Measurements from ENCODE around the gene SKOR2. TPM values are rescaled to one million over a fixed set of nuclear protein-coding genes. Genes with fewer than 3 reads are reported as not detected.

The SKOR2 gene
- total and polyA plus RNA-seq, 9 of the 15 experiments (the other 6 are each of a cell fraction or from before 2014, with no cell fraction given) = not detected

- TF ChIP-seq, protein P1, sequence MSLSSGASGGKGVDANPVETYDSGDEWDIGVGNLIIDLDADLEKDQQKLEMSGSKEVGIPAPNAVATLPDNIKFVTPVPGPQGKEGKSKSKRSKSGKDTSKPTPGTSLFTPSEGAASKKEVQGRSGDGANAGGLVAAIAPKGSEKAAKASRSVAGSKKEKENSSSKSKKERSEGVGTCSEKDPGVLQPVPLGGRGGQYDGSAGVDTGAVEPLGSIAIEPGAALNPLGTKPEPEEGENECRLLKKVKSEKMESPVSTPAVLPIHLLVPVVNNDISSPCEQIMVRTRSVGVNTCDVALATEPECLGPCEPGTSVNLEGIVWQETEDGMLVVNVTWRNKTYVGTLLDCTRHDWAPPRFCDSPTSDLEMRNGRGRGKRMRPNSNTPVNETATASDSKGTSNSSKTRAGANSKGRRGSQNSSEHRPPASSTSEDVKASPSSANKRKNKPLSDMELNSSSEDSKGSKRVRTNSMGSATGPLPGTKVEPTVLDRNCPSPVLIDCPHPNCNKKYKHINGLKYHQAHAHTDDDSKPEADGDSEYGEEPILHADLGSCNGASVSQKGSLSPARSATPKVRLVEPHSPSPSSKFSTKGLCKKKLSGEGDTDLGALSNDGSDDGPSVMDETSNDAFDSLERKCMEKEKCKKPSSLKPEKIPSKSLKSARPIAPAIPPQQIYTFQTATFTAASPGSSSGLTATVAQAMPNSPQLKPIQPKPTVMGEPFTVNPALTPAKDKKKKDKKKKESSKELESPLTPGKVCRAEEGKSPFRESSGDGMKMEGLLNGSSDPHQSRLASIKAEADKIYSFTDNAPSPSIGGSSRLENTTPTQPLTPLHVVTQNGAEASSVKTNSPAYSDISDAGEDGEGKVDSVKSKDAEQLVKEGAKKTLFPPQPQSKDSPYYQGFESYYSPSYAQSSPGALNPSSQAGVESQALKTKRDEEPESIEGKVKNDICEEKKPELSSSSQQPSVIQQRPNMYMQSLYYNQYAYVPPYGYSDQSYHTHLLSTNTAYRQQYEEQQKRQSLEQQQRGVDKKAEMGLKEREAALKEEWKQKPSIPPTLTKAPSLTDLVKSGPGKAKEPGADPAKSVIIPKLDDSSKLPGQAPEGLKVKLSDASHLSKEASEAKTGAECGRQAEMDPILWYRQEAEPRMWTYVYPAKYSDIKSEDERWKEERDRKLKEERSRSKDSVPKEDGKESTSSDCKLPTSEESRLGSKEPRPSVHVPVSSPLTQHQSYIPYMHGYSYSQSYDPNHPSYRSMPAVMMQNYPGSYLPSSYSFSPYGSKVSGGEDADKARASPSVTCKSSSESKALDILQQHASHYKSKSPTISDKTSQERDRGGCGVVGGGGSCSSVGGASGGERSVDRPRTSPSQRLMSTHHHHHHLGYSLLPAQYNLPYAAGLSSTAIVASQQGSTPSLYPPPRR (CRISPR knock-in tag; IDR thresholded peaks at IDR 0.05; ENCODE audit: borderline replicate concordance) = no peak
- TF ChIP-seq, protein P2, sequence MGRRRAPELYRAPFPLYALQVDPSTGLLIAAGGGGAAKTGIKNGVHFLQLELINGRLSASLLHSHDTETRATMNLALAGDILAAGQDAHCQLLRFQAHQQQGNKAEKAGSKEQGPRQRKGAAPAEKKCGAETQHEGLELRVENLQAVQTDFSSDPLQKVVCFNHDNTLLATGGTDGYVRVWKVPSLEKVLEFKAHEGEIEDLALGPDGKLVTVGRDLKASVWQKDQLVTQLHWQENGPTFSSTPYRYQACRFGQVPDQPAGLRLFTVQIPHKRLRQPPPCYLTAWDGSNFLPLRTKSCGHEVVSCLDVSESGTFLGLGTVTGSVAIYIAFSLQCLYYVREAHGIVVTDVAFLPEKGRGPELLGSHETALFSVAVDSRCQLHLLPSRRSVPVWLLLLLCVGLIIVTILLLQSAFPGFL (CRISPR knock-in tag; IDR thresholded peaks at IDR 0.05) = no peak
- TF ChIP-seq ZNF282 (CRISPR knock-in tag; IDR thresholded peaks at IDR 0.05) = no peak
- no peak for TF ChIP-seq CHAMP1 (IDR thresholded peaks at IDR 0.05)
- TF ChIP-seq JUNB (CRISPR knock-in tag; conservative IDR thresholded peaks at IDR 0.05) = no peak
- TF ChIP-seq DEAF1 (CRISPR knock-in tag; IDR thresholded peaks at IDR 0.05) = no peak
- peak; percentile 82; the same call in 1 of the 2 replicates for TF ChIP-seq PHF8 (IDR thresholded peaks at IDR 0.05; ENCODE audit: borderline replicate concordance, low read length)
- no peak for TF ChIP-seq SREBF1 (IDR thresholded peaks at IDR 0.05; ENCODE audit: borderline replicate concordance, low read depth, low read length)
- no peak for TF ChIP-seq GTF2A2 (tag; IDR thresholded peaks at IDR 0.05)
- TF ChIP-seq RUNX1 (IDR thresholded peaks at IDR 0.05; ENCODE audit: low read depth) = no peak
- 0 out of 2 replicates have a peak, but pooled peaks have one; percentile 33 for TF ChIP-seq NBN (IDR thresholded peaks at IDR 0.05; ENCODE audit: low read depth)
- no peak for TF ChIP-seq ETV1 (tag; conservative IDR thresholded peaks at IDR 0.05; ENCODE audit: low read depth)
- TF ChIP-seq TBP (optimal IDR thresholded peaks at IDR 0.05; ENCODE audit: low read depth, low read length) = no peak
- no peak for TF ChIP-seq HMG20A (CRISPR knock-in tag; conservative IDR thresholded peaks at IDR 0.05)
- peak; percentile 52 for TF ChIP-seq NEUROD1 (IDR thresholded peaks at IDR 0.05; ENCODE audit: borderline replicate concordance, low read depth, low read length, partially characterized antibody)
- peak; percentile 81 for TF ChIP-seq CXXC5 (CRISPR knock-in tag; IDR thresholded peaks at IDR 0.05)
- TF ChIP-seq MEIS2 (IDR thresholded peaks at IDR 0.05; ENCODE audit: partially characterized antibody) = no peak
- no peak for TF ChIP-seq SAFB2 (IDR thresholded peaks at IDR 0.05; ENCODE audit: borderline replicate concordance, low read depth, low read length, severe bottlenecking)
These were observed 75.4 kb downstream of the SKOR2 start, which contains the start of gene IER3IP1 (continued) for GRCh38 chr18:47175898-47176575.
